HG03354 (cell line): Measurements from ENCODE around the gene PRELP.
"Not testable (repeated sequence)": the region's sequence is repeated elsewhere in the genome, so short reads cannot be mapped to it uniquely, and the experiment has no call there.

Experiments used
- ATAC-seq: cut with Tn5 transposase; IDR thresholded peaks from one replicate; pipeline ENCODE4 v1.9.1; 2021; ENCODE audit warnings: mild to moderate bottlenecking; ENCODE audit not compliant: unreplicated experiment, poor library complexity, severe bottlenecking

Gene PRELP

GRCh38 chr1:203499643-203500278 is 24.2 kb downstream of the PRELP start:
- ATAC-seq, result no peak

GRCh38 chr1:203500279-203500678 is 24.7 kb downstream of the PRELP start:
- ATAC-seq, result no peak

- ATAC-seq, result no peak
These were observed 28.2 kb downstream of the PRELP start for GRCh38 chr1:203503836-203504235.

- ATAC-seq, result no peak
These were observed 29.0 kb downstream of the PRELP start for GRCh38 chr1:203504400-203505250.

- ATAC-seq, result no peak
These were observed 30.1 kb downstream of the PRELP start for GRCh38 chr1:203505526-203506204.

GRCh38 chr1:203506858-203507626 is 31.4 kb downstream of the PRELP start:
- no peak for ATAC-seq

GRCh38 chr1:203507759-203508158 is 32.2 kb downstream of the PRELP start:
- no peak for ATAC-seq

- ATAC-seq, result no peak
These were observed 33.0 kb downstream of the PRELP start for GRCh38 chr1:203508463-203509073.

- ATAC-seq, result no peak
These were observed 33.5 kb downstream of the PRELP start for GRCh38 chr1:203509135-203509534.

- no peak for ATAC-seq
These were observed 35.9 kb downstream of the PRELP start for GRCh38 chr1:203511513-203511912.

GRCh38 chr1:203511930-203512329 is 36.3 kb downstream of the PRELP start:
- ATAC-seq, result no peak

- no peak for ATAC-seq
These were observed 36.9 kb downstream of the PRELP start for GRCh38 chr1:203512517-203512847.

- no peak for ATAC-seq
These were observed 37.4 kb downstream of the PRELP start for GRCh38 chr1:203512848-203513584.

GRCh38 chr1:203513585-203514031 is 38.0 kb downstream of the PRELP start:
- ATAC-seq, result no peak

- no peak for ATAC-seq
These were observed 40.6 kb downstream of the PRELP start for GRCh38 chr1:203516184-203516583.

GRCh38 chr1:203516906-203517305 is 41.3 kb downstream of the PRELP start:
- no peak for ATAC-seq

- ATAC-seq, result no peak
These were observed 42.0 kb downstream of the PRELP start for GRCh38 chr1:203517426-203518110.

- ATAC-seq, result not testable (repeated sequence)
These were observed 42.5 kb downstream of the PRELP start for GRCh38 chr1:203518139-203518538.
